Measurements from ENCODE around the gene TP53I11.

DNA sequence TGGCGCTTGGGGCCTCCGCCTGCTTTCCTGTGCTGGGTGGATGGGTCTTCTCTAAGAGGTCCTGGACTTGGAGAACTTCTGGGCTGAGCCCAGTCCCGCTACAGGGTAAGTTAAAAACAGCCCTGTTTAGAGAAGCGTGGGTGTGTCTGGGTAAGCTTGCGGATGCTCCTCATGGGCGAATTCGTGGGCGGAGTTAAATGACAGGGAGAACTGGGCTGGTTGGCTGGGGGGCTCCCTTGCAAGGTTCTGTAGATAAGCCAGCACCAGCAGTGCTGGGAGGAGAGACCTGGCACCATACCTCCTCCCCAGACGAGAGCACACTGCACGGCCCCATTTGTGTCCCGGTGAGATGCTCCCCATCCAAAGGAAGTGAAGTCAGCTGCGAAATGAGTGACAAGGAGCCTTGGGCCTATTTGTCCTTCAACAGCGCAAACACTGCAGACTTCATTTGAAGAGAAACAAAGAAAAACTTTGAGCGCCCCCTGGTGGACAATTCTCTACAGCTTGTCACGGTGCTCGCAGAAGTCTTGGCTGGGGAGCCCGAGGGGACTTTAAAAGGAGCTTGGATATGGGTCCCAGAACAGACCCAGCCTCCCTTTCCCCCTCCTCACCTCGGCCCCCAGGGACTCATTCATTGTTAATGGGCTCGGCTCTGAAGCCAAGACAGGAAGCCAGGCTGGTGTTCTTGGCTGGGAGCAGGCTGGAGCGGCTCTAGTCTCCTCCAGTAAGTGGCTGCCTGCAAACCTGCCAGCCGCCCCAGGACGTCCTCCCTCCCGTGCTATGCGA is 39.5 kb downstream of the TP53I11 start:
- TF ChIP-seq, protein P1, sequence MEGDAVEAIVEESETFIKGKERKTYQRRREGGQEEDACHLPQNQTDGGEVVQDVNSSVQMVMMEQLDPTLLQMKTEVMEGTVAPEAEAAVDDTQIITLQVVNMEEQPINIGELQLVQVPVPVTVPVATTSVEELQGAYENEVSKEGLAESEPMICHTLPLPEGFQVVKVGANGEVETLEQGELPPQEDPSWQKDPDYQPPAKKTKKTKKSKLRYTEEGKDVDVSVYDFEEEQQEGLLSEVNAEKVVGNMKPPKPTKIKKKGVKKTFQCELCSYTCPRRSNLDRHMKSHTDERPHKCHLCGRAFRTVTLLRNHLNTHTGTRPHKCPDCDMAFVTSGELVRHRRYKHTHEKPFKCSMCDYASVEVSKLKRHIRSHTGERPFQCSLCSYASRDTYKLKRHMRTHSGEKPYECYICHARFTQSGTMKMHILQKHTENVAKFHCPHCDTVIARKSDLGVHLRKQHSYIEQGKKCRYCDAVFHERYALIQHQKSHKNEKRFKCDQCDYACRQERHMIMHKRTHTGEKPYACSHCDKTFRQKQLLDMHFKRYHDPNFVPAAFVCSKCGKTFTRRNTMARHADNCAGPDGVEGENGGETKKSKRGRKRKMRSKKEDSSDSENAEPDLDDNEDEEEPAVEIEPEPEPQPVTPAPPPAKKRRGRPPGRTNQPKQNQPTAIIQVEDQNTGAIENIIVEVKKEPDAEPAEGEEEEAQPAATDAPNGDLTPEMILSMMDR (IDR thresholded peaks at IDR 0.05; ENCODE audit: low read depth, low read length): peak; percentile 60
- no peak for TF ChIP-seq POLR2A (IDR thresholded peaks at IDR 0.05; ENCODE audit: extremely low read depth, insufficient read length)
- TF ChIP-seq MYC (IDR thresholded peaks at IDR 0.05; ENCODE audit: low read depth, low read length): no peak
- TF ChIP-seq, protein P2, sequence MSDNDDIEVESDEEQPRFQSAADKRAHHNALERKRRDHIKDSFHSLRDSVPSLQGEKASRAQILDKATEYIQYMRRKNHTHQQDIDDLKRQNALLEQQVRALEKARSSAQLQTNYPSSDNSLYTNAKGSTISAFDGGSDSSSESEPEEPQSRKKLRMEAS (IDR thresholded peaks at IDR 0.05; ENCODE audit: low read depth, low read length): no peak

Measured in NB4 (cell line).